Vagina (tissue), 2 donors: ENCODE results near the gene HMCN1.

Source experiments
- POLR2AphosphoS5 ChIP-seq, 2 donors: sonication (generic); formaldehyde crosslinking; IDR thresholded peaks; one replicate each; pipeline ENCODE4 v1.9.0; 2017; ENCODE audit warnings: antibody characterized with exemption in 2 of 2, mild to moderate bottlenecking in 2 of 2, low read depth in 1 of 2; ENCODE audit not compliant: insufficient read depth in 1 of 2
- TF ChIP-seq, protein P1 (sequence below), 3 experiments: fragments of 450-650 bp in 2 of 3; fragments of 200-600 bp in 1 of 3; sonication (generic) in 1 of 3; IDR thresholded peaks; one replicate each; pipeline ENCODE4 v1.5.1; 2017 to 2019; ENCODE audit warnings: antibody characterized with exemption in 3 of 3, mild to moderate bottlenecking in 2 of 3, moderate library complexity in 2 of 3

DNA sequence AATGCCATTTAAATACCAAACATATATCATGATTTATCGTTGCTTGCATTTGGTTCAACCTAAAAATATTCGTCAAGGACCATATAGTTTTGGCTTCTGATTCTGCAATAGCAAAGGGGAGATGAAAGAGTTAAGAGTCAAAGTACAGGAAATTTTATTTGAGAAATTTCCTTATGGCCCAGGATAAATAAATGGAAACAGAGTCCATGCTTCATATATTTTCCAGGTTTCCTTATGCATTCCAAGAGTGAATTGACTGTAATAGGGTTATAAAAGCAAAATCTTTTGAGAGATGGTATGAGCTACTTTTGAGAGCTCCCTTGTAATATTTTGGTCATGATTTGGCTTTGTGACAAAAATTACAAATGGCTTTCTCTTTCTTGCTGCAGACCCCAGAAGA, 140.1 kb downstream of the HMCN1 start:
- TF ChIP-seq, protein P1, sequence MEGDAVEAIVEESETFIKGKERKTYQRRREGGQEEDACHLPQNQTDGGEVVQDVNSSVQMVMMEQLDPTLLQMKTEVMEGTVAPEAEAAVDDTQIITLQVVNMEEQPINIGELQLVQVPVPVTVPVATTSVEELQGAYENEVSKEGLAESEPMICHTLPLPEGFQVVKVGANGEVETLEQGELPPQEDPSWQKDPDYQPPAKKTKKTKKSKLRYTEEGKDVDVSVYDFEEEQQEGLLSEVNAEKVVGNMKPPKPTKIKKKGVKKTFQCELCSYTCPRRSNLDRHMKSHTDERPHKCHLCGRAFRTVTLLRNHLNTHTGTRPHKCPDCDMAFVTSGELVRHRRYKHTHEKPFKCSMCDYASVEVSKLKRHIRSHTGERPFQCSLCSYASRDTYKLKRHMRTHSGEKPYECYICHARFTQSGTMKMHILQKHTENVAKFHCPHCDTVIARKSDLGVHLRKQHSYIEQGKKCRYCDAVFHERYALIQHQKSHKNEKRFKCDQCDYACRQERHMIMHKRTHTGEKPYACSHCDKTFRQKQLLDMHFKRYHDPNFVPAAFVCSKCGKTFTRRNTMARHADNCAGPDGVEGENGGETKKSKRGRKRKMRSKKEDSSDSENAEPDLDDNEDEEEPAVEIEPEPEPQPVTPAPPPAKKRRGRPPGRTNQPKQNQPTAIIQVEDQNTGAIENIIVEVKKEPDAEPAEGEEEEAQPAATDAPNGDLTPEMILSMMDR (IDR thresholded peaks at IDR 0.05) = no peak
- no peak for TF ChIP-seq POLR2AphosphoS5 (IDR thresholded peaks at IDR 0.05; ENCODE audit: insufficient read depth in 1 of 2, low read depth in 1 of 2)
